H1 (cell line): ENCODE results near the gene WDR1. TPM values are rescaled to one million over a fixed set of nuclear protein-coding genes. Genes with fewer than 3 reads are reported as not detected.

Experiments
- KDM1A ChIP-seq: fragments of 200-600, 300-600 bp; sonication (generic); IDR thresholded peaks from 2 replicates; pipeline ENCODE4 v1.7.1; 2016; ENCODE audit warnings: mild to moderate bottlenecking, low read length, borderline replicate concordance
- RAD21 ChIP-seq, 2 experiments: IDR thresholded peaks in 1 of 2; conservative IDR thresholded peaks in 1 of 2; 2 replicates each; pipeline ENCODE4 v1.6.1; 2011; ENCODE audit warnings: low read depth in 2 of 2, low read length in 2 of 2, improper control_type of control experiment in 1 of 2, inconsistent platforms in 1 of 2, mild to moderate bottlenecking in 1 of 2, moderate library complexity in 1 of 2
- polyA plus RNA-seq, 7 experiments: library from polyadenylated mRNA; depleted of rRNA in 3 of 7; stranded (reverse) in 5 of 7; unstranded in 2 of 7; fragments of >200 nt in 5 of 7; fragments of 200-250 nt in 2 of 7; gene quantifications; 1 replicate in 5 of 7; 2 replicates in 1 of 7; 4 replicates in 1 of 7; pipeline versions ENCODE4 v1.2.1 to v1.2.3, GENCODE V29; 2011 to 2013; ENCODE audit warnings: missing spikeins in 2 of 7, mixed read lengths in 2 of 7
- total RNA-seq: library from RNA; stranded (reverse); fragmentation: NEBNext Ultra II Directional; extraction: Animal tissue kit (Norgen Biotek cat#: 25700); gene quantifications from 2 replicates; pipeline ENCODE4 v1.2.1, GENCODE V29; 2021
- TF ChIP-seq, protein P1 (sequence below): fragments of 300-600 bp; sonication (generic); IDR thresholded peaks from 2 replicates; pipeline ENCODE4 v1.7.1; 2012; ENCODE audit warnings: low read length, moderate library complexity, mild to moderate bottlenecking, inconsistent platforms; ENCODE audit not compliant: insufficient replicate concordance
- TF ChIP-seq, protein P2 (sequence below): IDR thresholded peaks from 2 replicates; pipeline ENCODE4 v1.6.1; 2012; ENCODE audit warnings: inconsistent platforms

WDR1 gene
- total and polyA plus RNA-seq, 2 of the 8 experiments (the other 6 are each of a cell fraction or from before 2014, with no cell fraction given): 315 to 377 TPM

DNA sequence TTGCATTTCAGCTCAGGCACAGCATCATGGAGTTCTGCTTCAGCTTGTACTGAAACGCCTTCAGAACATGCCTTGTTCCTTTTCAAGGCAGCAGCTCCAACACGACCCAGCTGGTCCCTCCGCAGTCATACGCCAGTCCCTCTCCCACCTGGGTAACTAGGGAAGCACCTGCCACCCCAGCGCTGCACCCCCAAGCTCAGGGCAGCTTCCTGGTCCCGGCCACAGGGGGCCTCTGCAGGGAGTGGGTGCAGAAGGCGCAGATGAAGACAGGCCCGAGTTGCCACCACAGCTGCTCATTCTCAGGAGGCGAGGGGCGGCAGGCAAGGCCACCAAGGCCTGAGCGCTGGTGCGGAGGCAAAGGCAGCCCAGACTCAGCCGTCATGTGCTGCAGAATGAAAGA, 21.8 kb downstream of the WDR1 start (continued):
- TF ChIP-seq, protein P1, sequence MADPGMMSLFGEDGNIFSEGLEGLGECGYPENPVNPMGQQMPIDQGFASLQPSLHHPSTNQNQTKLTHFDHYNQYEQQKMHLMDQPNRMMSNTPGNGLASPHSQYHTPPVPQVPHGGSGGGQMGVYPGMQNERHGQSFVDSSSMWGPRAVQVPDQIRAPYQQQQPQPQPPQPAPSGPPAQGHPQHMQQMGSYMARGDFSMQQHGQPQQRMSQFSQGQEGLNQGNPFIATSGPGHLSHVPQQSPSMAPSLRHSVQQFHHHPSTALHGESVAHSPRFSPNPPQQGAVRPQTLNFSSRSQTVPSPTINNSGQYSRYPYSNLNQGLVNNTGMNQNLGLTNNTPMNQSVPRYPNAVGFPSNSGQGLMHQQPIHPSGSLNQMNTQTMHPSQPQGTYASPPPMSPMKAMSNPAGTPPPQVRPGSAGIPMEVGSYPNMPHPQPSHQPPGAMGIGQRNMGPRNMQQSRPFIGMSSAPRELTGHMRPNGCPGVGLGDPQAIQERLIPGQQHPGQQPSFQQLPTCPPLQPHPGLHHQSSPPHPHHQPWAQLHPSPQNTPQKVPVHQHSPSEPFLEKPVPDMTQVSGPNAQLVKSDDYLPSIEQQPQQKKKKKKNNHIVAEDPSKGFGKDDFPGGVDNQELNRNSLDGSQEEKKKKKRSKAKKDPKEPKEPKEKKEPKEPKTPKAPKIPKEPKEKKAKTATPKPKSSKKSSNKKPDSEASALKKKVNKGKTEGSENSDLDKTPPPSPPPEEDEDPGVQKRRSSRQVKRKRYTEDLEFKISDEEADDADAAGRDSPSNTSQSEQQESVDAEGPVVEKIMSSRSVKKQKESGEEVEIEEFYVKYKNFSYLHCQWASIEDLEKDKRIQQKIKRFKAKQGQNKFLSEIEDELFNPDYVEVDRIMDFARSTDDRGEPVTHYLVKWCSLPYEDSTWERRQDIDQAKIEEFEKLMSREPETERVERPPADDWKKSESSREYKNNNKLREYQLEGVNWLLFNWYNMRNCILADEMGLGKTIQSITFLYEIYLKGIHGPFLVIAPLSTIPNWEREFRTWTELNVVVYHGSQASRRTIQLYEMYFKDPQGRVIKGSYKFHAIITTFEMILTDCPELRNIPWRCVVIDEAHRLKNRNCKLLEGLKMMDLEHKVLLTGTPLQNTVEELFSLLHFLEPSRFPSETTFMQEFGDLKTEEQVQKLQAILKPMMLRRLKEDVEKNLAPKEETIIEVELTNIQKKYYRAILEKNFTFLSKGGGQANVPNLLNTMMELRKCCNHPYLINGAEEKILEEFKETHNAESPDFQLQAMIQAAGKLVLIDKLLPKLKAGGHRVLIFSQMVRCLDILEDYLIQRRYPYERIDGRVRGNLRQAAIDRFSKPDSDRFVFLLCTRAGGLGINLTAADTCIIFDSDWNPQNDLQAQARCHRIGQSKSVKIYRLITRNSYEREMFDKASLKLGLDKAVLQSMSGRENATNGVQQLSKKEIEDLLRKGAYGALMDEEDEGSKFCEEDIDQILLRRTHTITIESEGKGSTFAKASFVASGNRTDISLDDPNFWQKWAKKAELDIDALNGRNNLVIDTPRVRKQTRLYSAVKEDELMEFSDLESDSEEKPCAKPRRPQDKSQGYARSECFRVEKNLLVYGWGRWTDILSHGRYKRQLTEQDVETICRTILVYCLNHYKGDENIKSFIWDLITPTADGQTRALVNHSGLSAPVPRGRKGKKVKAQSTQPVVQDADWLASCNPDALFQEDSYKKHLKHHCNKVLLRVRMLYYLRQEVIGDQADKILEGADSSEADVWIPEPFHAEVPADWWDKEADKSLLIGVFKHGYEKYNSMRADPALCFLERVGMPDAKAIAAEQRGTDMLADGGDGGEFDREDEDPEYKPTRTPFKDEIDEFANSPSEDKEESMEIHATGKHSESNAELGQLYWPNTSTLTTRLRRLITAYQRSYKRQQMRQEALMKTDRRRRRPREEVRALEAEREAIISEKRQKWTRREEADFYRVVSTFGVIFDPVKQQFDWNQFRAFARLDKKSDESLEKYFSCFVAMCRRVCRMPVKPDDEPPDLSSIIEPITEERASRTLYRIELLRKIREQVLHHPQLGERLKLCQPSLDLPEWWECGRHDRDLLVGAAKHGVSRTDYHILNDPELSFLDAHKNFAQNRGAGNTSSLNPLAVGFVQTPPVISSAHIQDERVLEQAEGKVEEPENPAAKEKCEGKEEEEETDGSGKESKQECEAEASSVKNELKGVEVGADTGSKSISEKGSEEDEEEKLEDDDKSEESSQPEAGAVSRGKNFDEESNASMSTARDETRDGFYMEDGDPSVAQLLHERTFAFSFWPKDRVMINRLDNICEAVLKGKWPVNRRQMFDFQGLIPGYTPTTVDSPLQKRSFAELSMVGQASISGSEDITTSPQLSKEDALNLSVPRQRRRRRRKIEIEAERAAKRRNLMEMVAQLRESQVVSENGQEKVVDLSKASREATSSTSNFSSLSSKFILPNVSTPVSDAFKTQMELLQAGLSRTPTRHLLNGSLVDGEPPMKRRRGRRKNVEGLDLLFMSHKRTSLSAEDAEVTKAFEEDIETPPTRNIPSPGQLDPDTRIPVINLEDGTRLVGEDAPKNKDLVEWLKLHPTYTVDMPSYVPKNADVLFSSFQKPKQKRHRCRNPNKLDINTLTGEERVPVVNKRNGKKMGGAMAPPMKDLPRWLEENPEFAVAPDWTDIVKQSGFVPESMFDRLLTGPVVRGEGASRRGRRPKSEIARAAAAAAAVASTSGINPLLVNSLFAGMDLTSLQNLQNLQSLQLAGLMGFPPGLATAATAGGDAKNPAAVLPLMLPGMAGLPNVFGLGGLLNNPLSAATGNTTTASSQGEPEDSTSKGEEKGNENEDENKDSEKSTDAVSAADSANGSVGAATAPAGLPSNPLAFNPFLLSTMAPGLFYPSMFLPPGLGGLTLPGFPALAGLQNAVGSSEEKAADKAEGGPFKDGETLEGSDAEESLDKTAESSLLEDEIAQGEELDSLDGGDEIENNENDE: no peak
- TF ChIP-seq RAD21 (IDR thresholded peaks at IDR 0.05 in 1 of 2, conservative IDR thresholded peaks at IDR 0.05 in 1 of 2; ENCODE audit: low read depth in 2 of 2, low read length in 2 of 2) (no peak), KDM1A (no peak)
- TF ChIP-seq, protein P2, sequence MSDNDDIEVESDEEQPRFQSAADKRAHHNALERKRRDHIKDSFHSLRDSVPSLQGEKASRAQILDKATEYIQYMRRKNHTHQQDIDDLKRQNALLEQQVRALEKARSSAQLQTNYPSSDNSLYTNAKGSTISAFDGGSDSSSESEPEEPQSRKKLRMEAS: no peak
- TF ChIP-seq, all 59 proteins: peak for 0
